Large intestine (tissue), 3 donors: ENCODE measurements around the gene ZMIZ2. TPM values are rescaled to one million over a fixed set of nuclear protein-coding genes. Genes with fewer than 3 reads are reported as not detected.
A peak's percentile ranks its signal among the peaks of the same experiment; 100 is the strongest.

Source experiments
- DNase-seq, 2 donors: peaks; one replicate each; pipeline versions ENCODE4 v3.0.0 to v3.0.0-alpha.2; 2013
- H3K27ac ChIP-seq: one replicate; pipeline ENCODE4 v1.5.1; 2013; ENCODE audit warnings: low read length
- H3K27me3 ChIP-seq: 2 replicates; pipeline ENCODE4 v1.6.1; 2013; ENCODE audit warnings: low read length; ENCODE audit not compliant: control insufficient read depth, insufficient read depth
- H3K36me3 ChIP-seq: 2 replicates; pipeline ENCODE4 v1.6.1; 2013; ENCODE audit warnings: low read length; ENCODE audit not compliant: control insufficient read depth, insufficient read depth
- H3K4me1 ChIP-seq: one replicate; pipeline ENCODE4 v1.6.1; 2013; ENCODE audit warnings: low read length; ENCODE audit not compliant: control insufficient read depth, insufficient read depth
- H3K4me3 ChIP-seq: one replicate; pipeline ENCODE4 v1.5.1; 2013; ENCODE audit warnings: low read length
- H3K9me3 ChIP-seq: one replicate; pipeline ENCODE4 v1.6.1; 2013; ENCODE audit warnings: mild to moderate bottlenecking, low read depth, low read length, moderate library complexity; ENCODE audit not compliant: control insufficient read depth
- WGBS: methylation state at CpG from one replicate; pipeline ENCODE4 v1.1.5; 2013; ENCODE audit warnings: low lambda C conversion rate; ENCODE audit not compliant: insufficient coverage; 5-methylcytosine and 5-hydroxymethylcytosine counted together
- polyA plus RNA-seq: library from polyadenylated mRNA; unstranded; fragments of 120-200 nt; gene quantifications from one replicate; pipeline ENCODE4 v1.2.1, GENCODE V29; 2013

The ZMIZ2 gene
- polyA plus RNA-seq, 1 donor: 86.2 TPM

GRCh38 chr7:44764665-44765578 lies 16.3 kb downstream of the ZMIZ2 start:
- H3K9me3 ChIP-seq: no peaks in the 10 kb centered on the region
- H3K36me3 ChIP-seq: peaks cover 81% of the 10 kb centered on the region
- H3K27me3 ChIP-seq: no peaks in the 10 kb centered on the region
- no peak overlapping the region for H3K27ac ChIP-seq
- no peak for DNase-seq
- H3K4me3 ChIP-seq: no peak overlapping the region
- peaks cover 18% of the 10 kb centered on the region for H3K4me1 ChIP-seq
- no CpG with 5 or more reads among the region's 22 CpGs for WGBS

- no peak overlapping the region for H3K27ac ChIP-seq
- no peaks in the 10 kb centered on the region for H3K9me3 ChIP-seq
- H3K4me3 ChIP-seq: no peak overlapping the region
- no peak for DNase-seq
- no peaks in the 10 kb centered on the region for H3K27me3 ChIP-seq
- WGBS: no CpG with 5 or more reads among the region's 17 CpGs
- H3K4me1 ChIP-seq: peaks cover 18% of the 10 kb centered on the region
- peaks cover 72% of the 10 kb centered on the region for H3K36me3 ChIP-seq
These were observed 17.1 kb downstream of the ZMIZ2 start for GRCh38 chr7:44765579-44766415.

DNA sequence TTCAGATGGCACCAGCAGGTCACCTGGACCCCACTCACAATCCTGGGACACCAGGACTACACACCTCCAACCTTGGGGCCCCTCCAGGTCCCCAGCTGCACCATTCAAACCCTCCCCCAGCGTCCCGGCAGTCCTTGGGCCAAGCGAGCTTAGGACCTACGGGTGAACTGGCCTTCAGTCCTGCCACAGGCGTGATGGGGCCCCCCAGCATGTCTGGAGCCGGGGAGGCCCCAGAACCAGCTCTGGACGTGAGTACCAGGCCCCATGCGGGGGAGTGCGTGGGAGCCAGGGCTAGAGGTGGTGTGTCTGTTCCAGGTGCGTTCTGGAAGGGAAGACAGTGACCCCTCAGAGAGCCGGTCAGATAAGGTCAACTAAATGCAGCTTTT lies 17.8 kb downstream of the ZMIZ2 start:
- H3K36me3 ChIP-seq: peaks cover 66% of the 10 kb centered on the region

DNA sequence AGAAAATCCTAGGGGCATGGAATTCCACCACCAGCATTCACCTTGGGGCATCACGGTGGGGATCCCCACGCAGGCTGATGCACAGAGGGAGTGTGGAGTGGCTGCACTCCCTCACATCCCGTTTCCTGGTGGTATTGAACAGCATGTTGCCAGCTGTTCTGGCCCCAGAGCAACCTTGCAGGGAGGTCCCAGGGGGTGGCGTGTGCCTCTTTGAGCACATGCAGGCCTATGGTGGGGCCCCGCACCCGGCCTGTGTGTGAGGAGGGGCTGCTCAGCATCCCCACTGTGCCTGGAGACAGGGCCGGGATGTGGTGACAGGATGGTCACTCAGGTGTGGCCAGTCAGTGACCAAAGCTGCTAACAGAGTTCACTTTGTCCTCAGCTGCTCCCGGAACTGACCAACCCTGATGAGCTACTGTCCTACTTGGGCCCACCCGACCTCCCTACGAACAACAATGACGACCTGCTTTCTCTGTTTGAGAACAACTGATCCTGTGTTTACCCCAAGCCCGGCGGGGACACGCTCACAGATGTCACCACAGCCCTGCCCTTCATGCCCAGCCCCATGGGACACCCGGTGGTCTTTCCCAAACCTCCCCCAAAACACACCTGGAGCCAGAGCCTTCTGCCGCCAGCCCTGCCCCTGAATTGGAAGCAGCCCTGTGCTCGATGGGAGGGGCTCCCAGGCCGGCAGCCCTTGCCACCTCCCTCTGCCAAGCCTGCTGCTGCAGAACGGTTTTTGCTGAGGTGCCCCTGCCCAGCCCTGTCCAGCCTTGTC lies 18.7 kb downstream of the ZMIZ2 start:
- Histone ChIP-seq H3K9me3 (no peaks in the 10 kb centered on the region), H3K27me3 (no peaks in the 10 kb centered on the region), H3K27ac (peak overlapping the region; percentile 51), H3K4me1 (peaks cover 18% of the 10 kb centered on the region), H3K4me3 (no peak overlapping the region), H3K36me3 (peaks cover 61% of the 10 kb centered on the region)
- WGBS: no CpG with 5 or more reads among the region's 19 CpGs
- no peak for DNase-seq

More for the DNA sequence above, 17.8 kb downstream of the ZMIZ2 start:
- no peak for DNase-seq
- no peaks in the 10 kb centered on the region for H3K9me3 ChIP-seq
- H3K27ac ChIP-seq: no peak overlapping the region
- no CpG with 5 or more reads among the region's 11 CpGs for WGBS
- no peak overlapping the region for H3K4me3 ChIP-seq
- peaks cover 18% of the 10 kb centered on the region for H3K4me1 ChIP-seq
- no peaks in the 10 kb centered on the region for H3K27me3 ChIP-seq

DNA sequence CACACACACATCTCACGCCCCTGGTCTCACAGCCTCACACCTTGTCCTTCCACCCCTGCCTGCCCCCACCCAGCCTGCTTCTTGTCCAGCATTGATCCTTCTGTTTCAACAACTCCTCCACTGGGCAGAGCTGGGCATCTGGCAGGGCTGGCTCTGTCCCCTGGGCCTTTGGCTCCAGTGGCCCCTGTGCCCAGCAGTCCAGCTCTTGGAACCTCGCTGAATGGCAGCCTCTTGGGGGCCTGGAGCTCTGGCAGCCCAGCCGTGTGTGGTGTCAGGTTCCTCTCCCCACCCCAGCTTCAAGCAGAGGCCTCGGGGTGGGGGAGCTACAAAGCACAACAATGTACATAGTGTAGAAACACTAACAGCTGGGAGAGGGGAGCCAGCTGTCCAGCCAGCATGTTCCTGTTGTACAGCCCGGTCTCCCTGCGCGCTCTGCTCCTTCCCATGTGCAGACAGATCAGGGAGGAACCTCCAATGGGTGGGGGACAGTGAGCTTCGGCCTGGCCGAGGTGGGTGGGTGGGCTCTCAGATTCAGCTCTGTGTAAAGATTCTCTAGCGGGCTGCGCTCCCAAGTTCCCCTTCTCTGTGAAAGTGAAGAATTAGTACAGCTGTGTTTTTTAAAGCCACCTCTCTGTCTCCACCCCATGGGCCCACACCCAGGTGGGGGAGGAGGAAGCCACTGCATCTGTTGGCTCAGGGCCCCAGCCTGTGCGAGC lies 19.4 kb downstream of the ZMIZ2 start:
- DNase-seq: peak; percentile 40 to 68
- Histone ChIP-seq H3K4me3 (no peak overlapping the region), H3K27me3 (no peaks in the 10 kb centered on the region), H3K9me3 (no peaks in the 10 kb centered on the region), H3K4me1 (peaks cover 18% of the 10 kb centered on the region), H3K27ac (peak overlapping the region; percentile 51), H3K36me3 (peaks cover 53% of the 10 kb centered on the region)
- no CpG with 5 or more reads among the region's 12 CpGs for WGBS

- DNase-seq: no peak
- WGBS: no CpG with 5 or more reads among the region's 11 CpGs
- Histone ChIP-seq H3K4me3 (no peak overlapping the region), H3K9me3 (no peaks in the 10 kb centered on the region), H3K27ac (peak overlapping the region; percentile 51), H3K36me3 (peaks cover 46% of the 10 kb centered on the region), H3K4me1 (peaks cover 18% of the 10 kb centered on the region), H3K27me3 (no peaks in the 10 kb centered on the region)
These were observed 20.2 kb downstream of the ZMIZ2 start for GRCh38 chr7:44768628-44769371.

DNA sequence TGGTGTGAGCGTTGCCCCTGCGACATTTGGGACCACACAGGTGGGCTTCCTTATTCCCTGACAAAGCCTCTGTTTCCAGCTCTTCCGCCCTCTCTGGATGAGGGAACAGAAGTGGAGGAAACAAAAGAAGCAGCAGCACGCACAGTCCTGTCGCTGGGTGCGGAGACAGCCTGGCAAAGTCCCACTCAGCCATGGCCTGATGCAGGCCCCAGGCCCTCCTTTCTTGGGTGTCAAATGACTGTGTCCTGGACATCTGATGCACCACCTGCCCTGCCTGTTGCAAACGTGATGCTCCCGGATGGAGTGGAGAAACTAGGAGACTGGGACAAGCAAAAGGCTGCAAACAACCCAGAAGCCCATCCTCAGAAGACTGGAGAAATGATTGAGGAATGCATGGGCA lies 20.7 kb downstream of the ZMIZ2 start:
- WGBS: no CpG with 5 or more reads among the region's 8 CpGs
- H3K27me3 ChIP-seq: no peaks in the 10 kb centered on the region
- H3K36me3 ChIP-seq: peaks cover 40% of the 10 kb centered on the region
- no peak for DNase-seq
- no peaks in the 10 kb centered on the region for H3K9me3 ChIP-seq
- H3K4me3 ChIP-seq: no peak overlapping the region
- no peak overlapping the region for H3K27ac ChIP-seq
- peaks cover 18% of the 10 kb centered on the region for H3K4me1 ChIP-seq

- no peaks in the 10 kb centered on the region for H3K9me3 ChIP-seq
- WGBS: no CpG with 5 or more reads among the region's 10 CpGs
- H3K4me3 ChIP-seq: no peak overlapping the region
- H3K27me3 ChIP-seq: no peaks in the 10 kb centered on the region
- peak; percentile 37 to 38 for DNase-seq
- peaks cover 18% of the 10 kb centered on the region for H3K4me1 ChIP-seq
- H3K27ac ChIP-seq: no peak overlapping the region
- peaks cover 35% of the 10 kb centered on the region for H3K36me3 ChIP-seq
These were observed 21.2 kb downstream of the ZMIZ2 start for GRCh38 chr7:44769776-44770294.

- no peak overlapping the region for H3K27ac ChIP-seq
- DNase-seq: no peak
- H3K27me3 ChIP-seq: no peaks in the 10 kb centered on the region
- no peak overlapping the region for H3K4me3 ChIP-seq
- no CpG with 5 or more reads among the region's 3 CpGs for WGBS
- H3K36me3 ChIP-seq: peaks cover 20% of the 10 kb centered on the region
- H3K4me1 ChIP-seq: peaks cover 18% of the 10 kb centered on the region
- no peaks in the 10 kb centered on the region for H3K9me3 ChIP-seq
These were observed 22.7 kb downstream of the ZMIZ2 start for GRCh38 chr7:44771358-44771757.
